Colonic mucosa (tissue), 4 donors: Measurements from ENCODE around the gene GOLGA8M. TPM values are rescaled to one million over a fixed set of nuclear protein-coding genes. Genes with fewer than 3 reads are reported as not detected.
"Not testable (repeated sequence)": the region's sequence is repeated elsewhere in the genome, so short reads cannot be mapped to it uniquely, and the experiment has no call there.

Source experiments
- DNase-seq: peaks from one replicate; pipeline ENCODE4 v3.0.0-alpha.2; 2020
- H3K27ac ChIP-seq: fragments of 200-600 bp; one replicate; pipeline ENCODE4 v1.8.0; 2021
- H3K27me3 ChIP-seq: fragments of 200-600 bp; one replicate; pipeline ENCODE4 v1.8.0; 2021
- H3K36me3 ChIP-seq: fragments of 200-600 bp; one replicate; pipeline ENCODE4 v1.8.0; 2021
- H3K4me1 ChIP-seq: fragments of 200-600 bp; one replicate; pipeline ENCODE4 v1.8.0; 2021; ENCODE audit warnings: mild to moderate bottlenecking
- H3K4me3 ChIP-seq: fragments of 200-600 bp; one replicate; pipeline ENCODE4 v1.8.0; 2021
- H3K9ac ChIP-seq, 2 donors: one replicate each; pipeline ENCODE4 v1.7.0; 2013; ENCODE audit warnings: control low read depth in 2 of 2, low read depth in 2 of 2, low read length in 2 of 2
- H3K9me3 ChIP-seq: fragments of 200-600 bp; one replicate; pipeline ENCODE4 v1.8.0; 2021
- intact Hi-C: fragments of 100-400 bp; cut with DNase I; formaldehyde crosslinking; loops from one replicate; pipeline ENCODE4 v1.14.1; 2022
- total RNA-seq, 2 donors: library from RNA; stranded (reverse); fragmentation: NEBNext Ultra II Directional in 1 of 2; extraction: Animal tissue kit (Norgen Biotek cat#: 25700) in 1 of 2; gene quantifications; one replicate each; pipeline ENCODE4 v1.2.1, GENCODE V29; 2021
- TF ChIP-seq, protein P1 (sequence below): fragments of 200-600 bp; IDR thresholded peaks from one replicate; pipeline ENCODE4 v1.8.0; 2022; ENCODE audit warnings: antibody characterized with exemption, mild to moderate bottlenecking
- donor health status: healthy.
- donor health status: DM: no; HTN: no; CAD: no.
- donor health status: DM: no; HTN: no; CAD: no.

The GOLGA8M gene, protein sequence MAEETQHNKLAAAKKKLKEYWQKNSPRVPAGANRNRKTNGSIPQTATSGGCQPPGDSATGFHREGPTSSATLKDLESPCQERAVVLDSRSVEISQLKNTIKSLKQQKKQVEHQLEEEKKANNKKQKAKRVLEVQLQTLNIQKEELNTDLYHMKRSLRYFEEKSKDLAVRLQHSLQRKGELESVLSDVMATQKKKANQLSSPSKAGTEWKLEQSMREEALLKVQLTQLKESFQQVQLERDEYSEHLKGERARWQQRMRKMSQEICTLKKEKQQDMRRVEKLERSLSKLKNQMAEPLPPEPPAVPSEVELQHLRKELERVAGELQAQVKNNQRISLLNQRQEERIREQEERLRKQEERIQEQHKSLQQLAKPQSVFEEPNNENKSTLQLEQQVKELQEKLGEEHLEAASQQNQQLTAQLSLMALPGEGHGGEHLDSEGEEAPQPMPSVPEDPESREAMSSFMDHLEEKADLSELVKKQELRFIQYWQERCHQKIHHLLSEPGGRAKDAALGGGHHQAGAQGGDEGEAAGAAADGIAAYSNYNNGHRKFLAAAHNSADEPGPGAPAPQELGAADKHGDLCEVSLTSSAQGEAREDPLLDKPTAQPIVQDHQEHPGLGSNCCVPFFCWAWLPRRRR
- total RNA-seq: under 1 TPM in 1 of 2 donors, not detected in 1; 0.44 TPM

DNA sequence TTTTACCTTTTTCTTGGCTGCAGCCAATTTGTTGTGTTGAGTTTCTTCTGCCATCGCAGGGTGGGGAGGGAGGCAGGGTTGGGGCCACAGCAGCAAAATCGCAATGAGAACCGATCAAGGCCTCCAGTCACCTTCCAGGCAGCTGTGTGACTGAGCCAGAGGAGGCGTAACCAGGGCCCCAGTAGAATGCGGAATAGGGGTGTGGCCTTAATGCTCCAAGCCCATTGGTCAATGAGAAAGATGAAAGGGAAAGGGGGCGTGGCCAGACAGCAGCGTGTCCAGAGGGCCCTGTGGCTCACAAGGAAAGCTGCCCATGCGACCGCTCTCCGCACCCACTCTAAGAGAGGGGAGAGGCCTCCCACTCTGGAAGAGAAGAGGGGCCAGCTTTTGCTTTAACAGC lies at the start of gene GOLGA8M:
TSS of gene GOLGA8M (minus strand) at position 152 of the 400 bp plus-strand sequence. CDS start at position 54, 98 bp downstream.
- intact Hi-C loops, H3K4me1 ChIP-seq: not testable (repeated sequence)

DNA sequence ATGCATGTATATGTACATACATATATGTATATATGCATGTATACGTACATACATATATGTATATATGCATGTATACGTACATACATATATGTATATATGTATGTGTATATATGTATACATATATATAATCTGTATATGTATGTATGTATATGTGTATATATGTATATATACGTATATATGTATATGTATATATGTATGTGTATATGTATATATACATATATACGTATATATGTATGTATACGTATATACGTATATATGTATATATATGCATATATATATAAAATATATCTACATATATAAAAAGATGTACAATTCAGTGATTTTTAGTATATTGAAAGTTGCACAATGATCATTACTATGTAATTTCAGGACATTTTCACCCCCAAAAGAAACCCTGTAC lies 30.7 kb upstream of the GOLGA8M start:
- H3K36me3 ChIP-seq, H3K27me3 ChIP-seq, H3K9ac ChIP-seq, H3K9me3 ChIP-seq, intact Hi-C loops, H3K4me3 ChIP-seq, DNase-seq, H3K27ac ChIP-seq, H3K4me1 ChIP-seq: not testable (repeated sequence)

More for the DNA sequence above, at the start of gene GOLGA8M:
- H3K27me3 ChIP-seq, H3K9ac ChIP-seq, H3K36me3 ChIP-seq, DNase-seq, H3K4me3 ChIP-seq, H3K27ac ChIP-seq, H3K9me3 ChIP-seq: not testable (repeated sequence)

DNA sequence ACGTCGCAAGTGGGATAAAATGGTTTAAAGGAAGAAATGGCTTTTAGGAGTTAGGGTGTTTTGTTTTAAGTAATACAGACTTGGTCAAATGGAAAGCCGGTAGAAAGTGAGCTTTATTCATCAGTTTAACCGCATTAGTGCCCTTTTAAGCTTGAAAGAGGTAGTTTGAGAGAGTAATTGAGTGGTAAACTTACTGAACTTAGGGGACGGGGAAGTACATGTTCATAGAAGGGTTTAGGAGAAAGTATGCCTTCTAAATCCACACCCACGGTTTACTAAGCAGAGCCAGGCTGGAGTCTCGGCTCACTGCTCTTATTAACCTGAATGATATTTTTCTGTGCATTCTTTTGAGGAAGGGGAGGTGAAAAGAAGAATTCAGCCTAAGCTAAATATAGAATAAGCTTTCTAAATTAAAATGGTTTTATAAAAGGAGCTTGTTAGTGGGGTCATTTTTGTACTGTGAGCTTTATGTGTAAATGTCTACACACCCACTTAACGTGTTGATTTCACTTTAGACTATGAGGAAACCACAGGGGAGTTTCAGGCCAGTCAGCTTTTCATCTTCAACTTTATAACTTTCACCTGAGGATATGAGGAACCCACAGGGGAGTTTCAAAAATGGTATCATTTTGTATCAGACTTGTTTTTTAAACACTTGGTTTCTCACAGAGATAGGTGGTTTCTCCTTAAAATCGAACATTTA lies 26.5 kb upstream of the GOLGA8M start:
- H3K9ac ChIP-seq, H3K27ac ChIP-seq, H3K4me1 ChIP-seq, DNase-seq, H3K36me3 ChIP-seq, H3K9me3 ChIP-seq, H3K4me3 ChIP-seq, H3K27me3 ChIP-seq, intact Hi-C loops: not testable (repeated sequence)

DNA sequence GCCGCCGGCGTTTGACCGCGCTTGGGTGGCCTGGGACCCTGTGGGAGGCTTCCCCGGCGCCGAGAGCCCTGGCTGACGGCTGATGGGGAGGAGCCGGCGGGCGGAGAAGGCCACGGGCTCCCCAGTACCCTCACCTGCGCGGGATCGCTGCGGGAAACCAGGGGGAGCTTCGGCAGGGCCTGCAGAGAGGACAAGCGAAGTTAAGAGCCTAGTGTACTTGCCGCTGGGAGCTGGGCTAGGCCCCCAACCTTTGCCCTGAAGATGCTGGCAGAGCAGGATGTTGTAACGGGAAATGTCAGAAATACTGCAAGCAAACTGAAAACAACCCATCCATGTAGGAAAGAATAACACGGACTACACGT lies 26.0 kb upstream of the GOLGA8M start:
- peak overlapping the region; percentile 25 for H3K4me3 ChIP-seq
- H3K4me1 ChIP-seq, H3K27ac ChIP-seq, intact Hi-C loops, H3K9ac ChIP-seq, H3K9me3 ChIP-seq, DNase-seq, H3K27me3 ChIP-seq, H3K36me3 ChIP-seq: not testable (repeated sequence)

DNA sequence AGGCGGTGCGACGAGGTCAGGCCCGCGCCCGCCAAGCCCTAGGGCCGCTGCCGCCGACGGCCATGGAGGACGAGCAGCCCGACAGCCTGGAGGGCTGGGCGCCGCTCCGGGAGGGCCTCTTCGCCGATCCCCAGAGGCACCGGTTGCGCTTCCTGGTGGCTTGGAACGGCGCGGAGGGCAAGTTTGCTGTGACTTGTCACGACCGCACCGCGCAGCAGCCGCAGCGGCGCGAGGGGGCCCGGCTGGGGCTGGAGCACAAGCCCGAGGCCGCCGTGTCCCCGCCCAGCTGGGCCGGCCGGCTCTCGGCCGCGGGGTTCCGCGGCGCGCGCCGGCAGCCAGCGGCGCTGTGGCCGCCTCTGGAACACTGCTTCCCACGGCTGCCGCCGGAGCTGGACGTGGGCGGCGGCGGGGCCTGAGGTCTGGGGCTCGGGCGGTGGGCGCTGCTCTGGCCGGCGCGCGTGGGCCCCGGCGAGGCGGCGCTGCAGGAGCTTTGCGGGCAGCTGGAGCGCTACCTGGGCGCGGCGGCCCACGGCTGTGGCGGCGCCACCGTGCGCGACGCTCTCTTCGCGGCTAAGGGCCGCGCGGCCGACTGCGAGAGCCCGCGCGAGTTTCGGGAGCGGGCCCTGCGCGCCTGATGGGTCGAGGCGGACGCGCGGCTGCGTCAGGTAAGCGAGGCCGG lies 25.4 kb upstream of the GOLGA8M start:
- peak overlapping the region; percentile 25 for H3K4me3 ChIP-seq
- H3K9me3 ChIP-seq, intact Hi-C loops, DNase-seq, H3K27ac ChIP-seq, H3K36me3 ChIP-seq, H3K27me3 ChIP-seq, H3K4me1 ChIP-seq: not testable (repeated sequence)
- peak overlapping the region in 1 of 2 donors; percentile 12 for H3K9ac ChIP-seq

DNA sequence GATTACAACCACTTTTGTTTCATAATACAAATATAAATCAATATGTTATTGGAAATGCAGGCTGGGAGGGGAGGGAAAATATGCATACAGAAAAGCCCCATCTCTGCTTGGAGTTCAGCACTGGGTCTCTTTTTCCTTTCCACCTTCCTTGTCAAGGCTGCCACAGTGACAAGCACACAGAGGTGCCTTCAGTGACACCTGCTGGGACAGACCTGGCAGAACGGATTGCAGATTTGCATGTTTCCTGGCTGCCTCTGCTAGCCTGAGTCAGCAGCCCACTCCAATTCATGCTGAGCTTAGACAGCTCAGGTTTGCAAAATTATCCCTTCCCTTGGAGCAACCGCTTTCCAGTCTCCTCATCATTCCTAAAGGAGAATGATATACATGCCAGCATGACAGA lies 15.8 kb upstream of the GOLGA8M start:
- DNase-seq, H3K36me3 ChIP-seq, H3K4me3 ChIP-seq, H3K9me3 ChIP-seq, H3K27me3 ChIP-seq, H3K9ac ChIP-seq, H3K4me1 ChIP-seq, intact Hi-C loops, H3K27ac ChIP-seq: not testable (repeated sequence)

DNA sequence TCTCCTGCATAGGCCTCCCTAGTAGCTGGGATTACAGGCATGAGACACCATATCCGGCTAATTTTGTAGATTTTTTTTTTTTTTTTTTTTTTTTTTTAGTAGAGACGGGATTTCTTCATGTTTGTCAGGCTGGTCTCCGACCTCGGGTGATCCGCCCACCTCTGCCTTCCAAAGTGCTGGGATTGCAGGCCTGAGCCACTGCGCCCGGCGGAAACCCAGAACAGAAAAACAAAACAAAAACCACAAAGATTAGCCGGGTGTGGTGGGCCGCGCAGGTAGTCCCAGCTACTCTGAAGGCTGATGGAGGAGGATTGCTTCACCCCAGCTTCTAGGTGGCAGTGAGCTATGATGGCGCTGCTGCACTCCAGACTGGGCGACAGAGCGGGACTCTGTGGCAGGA lies 14.8 kb upstream of the GOLGA8M start:
- H3K9me3 ChIP-seq, H3K27ac ChIP-seq, intact Hi-C loops, H3K4me1 ChIP-seq, DNase-seq, H3K9ac ChIP-seq, H3K36me3 ChIP-seq, H3K27me3 ChIP-seq, H3K4me3 ChIP-seq: not testable (repeated sequence)

DNA sequence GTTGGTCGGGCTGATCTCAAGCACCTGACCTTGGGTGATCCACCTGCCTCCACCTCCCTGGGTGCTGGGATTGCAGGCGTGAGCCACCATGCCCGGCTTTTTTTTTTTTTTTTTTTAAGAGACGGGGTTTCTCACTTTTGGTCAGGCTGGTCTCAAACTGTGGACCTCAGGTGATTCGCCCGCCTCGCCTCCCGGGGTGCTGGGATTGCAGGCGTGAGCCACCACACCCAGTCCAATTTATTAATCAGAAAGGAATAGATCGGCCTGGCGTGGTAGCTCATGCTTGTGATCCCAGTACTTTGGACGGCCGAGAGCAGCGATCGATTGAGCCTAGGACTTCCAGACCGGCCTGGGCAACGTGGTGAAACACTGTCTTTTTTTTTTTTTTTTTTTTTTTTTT lies 13.9 kb upstream of the GOLGA8M start:
- Histone ChIP-seq H3K9me3 (no peaks in the 10 kb centered on the region), H3K4me3 (no peak overlapping the region), H3K27ac (no peak overlapping the region), H3K36me3 (no peaks in the 10 kb centered on the region), H3K27me3 (no peaks in the 10 kb centered on the region), H3K9ac (no peak overlapping the region), H3K4me1 (no peaks in the 10 kb centered on the region)
- TF ChIP-seq, protein P1, sequence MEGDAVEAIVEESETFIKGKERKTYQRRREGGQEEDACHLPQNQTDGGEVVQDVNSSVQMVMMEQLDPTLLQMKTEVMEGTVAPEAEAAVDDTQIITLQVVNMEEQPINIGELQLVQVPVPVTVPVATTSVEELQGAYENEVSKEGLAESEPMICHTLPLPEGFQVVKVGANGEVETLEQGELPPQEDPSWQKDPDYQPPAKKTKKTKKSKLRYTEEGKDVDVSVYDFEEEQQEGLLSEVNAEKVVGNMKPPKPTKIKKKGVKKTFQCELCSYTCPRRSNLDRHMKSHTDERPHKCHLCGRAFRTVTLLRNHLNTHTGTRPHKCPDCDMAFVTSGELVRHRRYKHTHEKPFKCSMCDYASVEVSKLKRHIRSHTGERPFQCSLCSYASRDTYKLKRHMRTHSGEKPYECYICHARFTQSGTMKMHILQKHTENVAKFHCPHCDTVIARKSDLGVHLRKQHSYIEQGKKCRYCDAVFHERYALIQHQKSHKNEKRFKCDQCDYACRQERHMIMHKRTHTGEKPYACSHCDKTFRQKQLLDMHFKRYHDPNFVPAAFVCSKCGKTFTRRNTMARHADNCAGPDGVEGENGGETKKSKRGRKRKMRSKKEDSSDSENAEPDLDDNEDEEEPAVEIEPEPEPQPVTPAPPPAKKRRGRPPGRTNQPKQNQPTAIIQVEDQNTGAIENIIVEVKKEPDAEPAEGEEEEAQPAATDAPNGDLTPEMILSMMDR: no peak
- intact Hi-C loops: no loop called here
- no peak for DNase-seq
